IMR-90 (cell line): ENCODE data around the gene PGLYRP3. TPM values are rescaled to one million over a fixed set of nuclear protein-coding genes. Genes with fewer than 3 reads are reported as not detected.
"Not testable (repeated sequence)": the region's sequence is repeated elsewhere in the genome, so short reads cannot be mapped to it uniquely, and the experiment has no call there.

Experiments used
- ATAC-seq: fragments of 200-7000 bp; cut with Tn5 transposase; 2 replicates; pipeline ENCODE4 v1.9.1; 2020; ENCODE audit warnings: low read depth, mild to moderate bottlenecking, moderate library complexity
- BruUV-seq: library from RNA; stranded (reverse); fragments of 400-500 nt; replicated peaks from 2 replicates; lab custom pipeline; 2021; lab: Mats Ljungman, UMichigan
- CTCF ChIA-PET: fragments of 300-600 bp; formaldehyde crosslinking; extraction: SDS; loops from one replicate; lab custom pipeline; 2021; ENCODE audit warnings: antibody characterized with exemption; lab: Yijun Ruan, JAX
- POLR2A ChIA-PET: fragments of 300-600 bp; sonication (Branson Sonifier 250); formaldehyde crosslinking; loops from one replicate; lab custom pipeline; 2022; ENCODE audit warnings: antibody characterized with exemption; ENCODE audit not compliant: unreplicated experiment; lab: Charles Lee
- DNase-seq: peaks from one replicate; pipeline ENCODE4 v3.0.0; 2013
- H2AFZ ChIP-seq: replicated peaks from 2 replicates; pipeline ENCODE3; 2013; ENCODE audit warnings: low read length, mild to moderate bottlenecking; ENCODE audit not compliant: poor library complexity
- H2AK5ac ChIP-seq: 2 replicates; pipeline ENCODE4 v1.6.1; 2013; ENCODE audit warnings: low read depth, low read length, inconsistent platforms
- H2AK9ac ChIP-seq: replicated peaks from 2 replicates; pipeline ENCODE3; 2013; ENCODE audit warnings: mild to moderate bottlenecking, low read depth, low read length, moderate library complexity; ENCODE audit not compliant: poor library complexity
- H2BK120ac ChIP-seq: 2 replicates; pipeline ENCODE4 v1.6.1; 2013; ENCODE audit warnings: low read depth, low read length, inconsistent platforms
- H2BK15ac ChIP-seq: 3 replicates; pipeline ENCODE4 v1.6.1; 2013; ENCODE audit warnings: low read depth, low read length, inconsistent platforms
- H2BK20ac ChIP-seq: 2 replicates; pipeline ENCODE4 v1.6.1; 2013; ENCODE audit warnings: low read depth, mild to moderate bottlenecking, inconsistent platforms, low read length, moderate library complexity
- H2BK5ac ChIP-seq: 2 replicates; pipeline ENCODE4 v1.6.1; 2013; ENCODE audit warnings: mild to moderate bottlenecking, low read depth, low read length, inconsistent platforms; ENCODE audit not compliant: poor library complexity, severe bottlenecking
- H3K14ac ChIP-seq: replicated peaks from 2 replicates; pipeline ENCODE4 v1.6.1; 2013; ENCODE audit warnings: low read depth, low read length, inconsistent platforms
- H3K18ac ChIP-seq: 2 replicates; pipeline ENCODE4 v1.6.1; 2013; ENCODE audit warnings: low read depth, low read length, control low read depth
- H3K23ac ChIP-seq: 2 replicates; pipeline ENCODE4 v1.6.1; 2013; ENCODE audit warnings: low read depth, low read length, inconsistent platforms
- H3K27ac ChIP-seq: 2 replicates; pipeline ENCODE4 v1.5.1; 2013; ENCODE audit warnings: mild to moderate bottlenecking, control low read depth, low read length; ENCODE audit not compliant: insufficient read depth
- H3K27me3 ChIP-seq: 2 replicates; pipeline ENCODE4 v1.6.1; 2013; ENCODE audit warnings: low read length; ENCODE audit not compliant: control insufficient read depth, insufficient read depth
- H3K36me3 ChIP-seq: 2 replicates; pipeline ENCODE4 v1.6.1; 2013; ENCODE audit warnings: low read length, mixed read lengths; ENCODE audit not compliant: control insufficient read depth, insufficient read depth
- H3K4ac ChIP-seq: 2 replicates; pipeline ENCODE4 v1.6.1; 2013; ENCODE audit warnings: low read depth, low read length, inconsistent platforms
- H3K4me1 ChIP-seq: 2 replicates; pipeline ENCODE4 v1.6.1; 2013; ENCODE audit warnings: low read length, mixed read lengths; ENCODE audit not compliant: control insufficient read depth, insufficient read depth
- H3K4me2 ChIP-seq: 2 replicates; pipeline ENCODE4 v1.6.1; 2013; ENCODE audit warnings: low read depth, mild to moderate bottlenecking, control low read depth, low read length, moderate library complexity
- H3K4me3 ChIP-seq: 2 replicates; pipeline ENCODE4 v1.5.1; 2013; ENCODE audit warnings: low read depth, mild to moderate bottlenecking, control low read depth, low read length, moderate library complexity; ENCODE audit not compliant: insufficient read depth
- H3K56ac ChIP-seq: 2 replicates; pipeline ENCODE4 v1.6.1; 2013; ENCODE audit warnings: low read length, inconsistent platforms; ENCODE audit not compliant: insufficient read depth; ENCODE audit errors: extremely low read depth
- H3K79me1 ChIP-seq, 2 experiments: 2 replicates each; pipeline ENCODE4 v1.6.1; 2013; ENCODE audit warnings: low read length in 2 of 2, inconsistent platforms in 1 of 2, low read depth in 1 of 2
- H3K9ac ChIP-seq: 2 replicates; pipeline ENCODE4 v1.6.1; 2013; ENCODE audit warnings: low read depth, low read length, control low read depth
- H3K9me1 ChIP-seq: 2 replicates; pipeline ENCODE4 v1.6.1; 2013; ENCODE audit warnings: low read length, inconsistent platforms; ENCODE audit not compliant: insufficient read depth
- H3K9me3 ChIP-seq: 2 replicates; pipeline ENCODE4 v1.6.1; 2013; ENCODE audit warnings: low read length; ENCODE audit not compliant: control insufficient read depth, insufficient read depth
- H4K20me1 ChIP-seq: 2 replicates; pipeline ENCODE4 v1.6.1; 2013; ENCODE audit warnings: low read length, inconsistent platforms; ENCODE audit not compliant: insufficient read depth
- H4K5ac ChIP-seq: 2 replicates; pipeline ENCODE4 v1.6.1; 2013; ENCODE audit warnings: mild to moderate bottlenecking, low read depth, low read length, control low read depth
- H4K8ac ChIP-seq, 2 experiments: 2 replicates each; pipeline ENCODE4 v1.6.1; 2013; ENCODE audit warnings: low read depth in 2 of 2, low read length in 2 of 2, control low read depth in 1 of 2, inconsistent platforms in 1 of 2
- H4K91ac ChIP-seq: 2 replicates; pipeline ENCODE4 v1.6.1; 2013; ENCODE audit warnings: low read depth, low read length, inconsistent platforms; ENCODE audit not compliant: insufficient read depth
- WGBS, 2 experiments: methylation state at CpG; one replicate each; pipeline versions ENCODE4 v1.1.5 to v1.1.7; 2013; ENCODE audit warnings: missing lambda C conversion rate in 2 of 2; ENCODE audit not compliant: insufficient read length in 1 of 2; ENCODE audit errors: extremely low coverage in 2 of 2; 5-methylcytosine and 5-hydroxymethylcytosine counted together
- dilution Hi-C: fragments of 300-500 bp; cut with HindIII; formaldehyde crosslinking; loops from one replicate; pipeline ENCODE4 v1.14.3; 2018; ENCODE audit warnings: low sequenced_read_pairs; ENCODE audit not compliant: unreplicated experiment
- in situ Hi-C: fragments of 300-500 bp; cut with MboI; formaldehyde crosslinking; loops from 3 replicates; pipeline ENCODE4 v1.14.3; 2019; ENCODE audit warnings: low sequenced_read_pairs, inconsistent platforms, mixed read lengths
- intact Hi-C: fragments of 100-400 bp; cut with micrococcal nuclease; formaldehyde crosslinking; loops from 2 replicates; pipeline ENCODE4 v1.10.0; 2022
- polyA plus RNA-seq, 3 experiments: library from polyadenylated mRNA; depleted of rRNA; stranded (reverse); fragments of >200 nt; gene quantifications; 2 replicates each; pipeline ENCODE4 v1.2.3, GENCODE V29; 2012; ENCODE audit warnings: low replicate concordance in 1 of 3
- total RNA-seq: library from RNA; depleted of rRNA; stranded (reverse); fragments of >200 nt; gene quantifications from 2 replicates; pipeline ENCODE4 v1.2.3, GENCODE V29; 2012

The PGLYRP3 gene
- total and polyA plus RNA-seq, 2 of the 4 experiments (the other 2 are of a cell fraction) = not detected

- dilution Hi-C loops, H3K4me2 ChIP-seq: not testable (repeated sequence)
Observed at GRCh38 chr1:153318145-153318544, 5.4 kb upstream of the PGLYRP3 start.

DNA sequence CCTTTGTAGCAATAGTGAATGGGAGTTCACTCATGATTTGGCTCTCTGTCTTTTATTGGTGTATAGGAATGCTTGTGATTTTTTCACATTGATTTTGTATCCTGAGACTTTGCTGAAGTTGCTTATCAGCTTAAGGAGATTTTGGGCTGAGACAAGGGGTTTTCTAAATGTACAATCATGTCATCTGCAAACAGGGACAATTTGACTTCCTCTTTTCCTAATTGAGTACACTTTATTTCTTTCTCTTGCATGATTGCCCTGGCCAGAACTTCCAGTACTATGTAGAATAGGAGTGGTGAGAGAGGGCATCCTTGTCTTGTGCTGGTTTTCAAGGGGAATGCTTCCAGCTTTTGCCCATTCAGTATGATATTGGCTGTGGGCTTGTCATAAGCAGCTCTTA, 3.3 kb upstream of the PGLYRP3 start:
- CTCF ChIA-PET, H3K4me1 ChIP-seq, H3K14ac ChIP-seq, DNase-seq, H2AK9ac ChIP-seq, H3K23ac ChIP-seq, H3K36me3 ChIP-seq, H2AK5ac ChIP-seq, H3K27me3 ChIP-seq, H3K27ac ChIP-seq, H3K9me3 ChIP-seq, H2BK20ac ChIP-seq, intact Hi-C loops, POLR2A ChIA-PET, in situ Hi-C loops, H4K8ac ChIP-seq, H3K79me1 ChIP-seq, H2BK5ac ChIP-seq, BruUV-seq, H3K4me3 ChIP-seq, H4K20me1 ChIP-seq, H3K56ac ChIP-seq, H3K9ac ChIP-seq, H2BK15ac ChIP-seq, H4K5ac ChIP-seq, H4K91ac ChIP-seq, H3K4ac ChIP-seq, dilution Hi-C loops, H3K9me1 ChIP-seq, H2AFZ ChIP-seq, H3K4me2 ChIP-seq, H3K18ac ChIP-seq, ATAC-seq, H2BK120ac ChIP-seq: not testable (repeated sequence)

More at GRCh38 chr1:153318145-153318544, 5.4 kb upstream of the PGLYRP3 start:
- H3K4me3 ChIP-seq, H4K8ac ChIP-seq, H3K27me3 ChIP-seq, H2BK20ac ChIP-seq, H3K14ac ChIP-seq, H2BK5ac ChIP-seq, H3K23ac ChIP-seq, DNase-seq, in situ Hi-C loops, BruUV-seq, H3K9ac ChIP-seq, H3K79me1 ChIP-seq, H4K5ac ChIP-seq, H2AK9ac ChIP-seq, H3K9me3 ChIP-seq, POLR2A ChIA-PET, H3K4me1 ChIP-seq, H4K91ac ChIP-seq, H3K27ac ChIP-seq, H3K18ac ChIP-seq, H3K9me1 ChIP-seq, H3K4ac ChIP-seq, ATAC-seq, intact Hi-C loops, CTCF ChIA-PET, H2BK15ac ChIP-seq, H2AFZ ChIP-seq, H3K36me3 ChIP-seq, H4K20me1 ChIP-seq, H2AK5ac ChIP-seq, H2BK120ac ChIP-seq, H3K56ac ChIP-seq: not testable (repeated sequence)
- WGBS, 2 experiments = 61% methylated on average over 4 of the region's 7 CpGs; no CpG with 5 or more reads in 1 of the 2 experiments
